Hippocampal formation (tissue), 2 donors: ENCODE results near the gene FBLN2.

Experiments
- DNase-seq, 2 donors: peaks; one replicate each; lab custom pipeline; 2025; lab: John Stamatoyannopoulos, UW

The FBLN2 gene

DNA sequence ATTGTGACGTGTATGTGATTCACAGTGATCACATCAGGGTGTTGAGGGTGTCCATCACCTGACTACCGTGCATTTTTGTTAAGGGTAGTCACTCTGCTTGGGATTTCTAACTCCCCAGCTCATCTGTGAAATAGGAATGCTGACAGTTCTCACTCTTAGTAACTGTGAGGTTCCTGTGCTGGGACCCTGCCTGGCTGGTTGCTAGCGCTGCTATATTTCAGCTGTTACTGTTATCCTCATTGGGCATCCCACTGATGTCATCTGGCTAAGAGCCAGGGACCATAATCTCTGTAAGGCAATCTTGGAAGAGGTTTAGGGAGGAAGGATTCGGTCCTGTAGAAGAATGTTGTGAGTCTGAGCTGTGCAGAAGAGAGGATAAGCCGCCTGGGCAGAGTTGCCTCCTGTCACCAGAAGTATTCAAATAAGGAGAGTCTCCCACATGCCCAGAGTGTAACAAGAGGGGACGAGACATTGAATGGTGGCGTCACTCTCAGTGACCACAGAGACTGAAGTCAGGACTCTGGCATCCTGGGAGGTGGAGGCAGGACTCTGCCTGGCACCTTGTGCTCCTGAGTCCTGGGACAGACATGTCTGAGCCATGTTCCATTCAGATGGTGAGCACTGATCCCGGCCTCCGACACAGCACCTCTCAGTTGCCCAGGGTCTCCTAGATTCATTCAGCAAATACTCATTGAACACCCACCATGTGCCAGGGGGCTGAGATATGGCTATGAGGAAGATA, 52.2 kb downstream of the FBLN2 start:
- DNase-seq = no peak

GRCh38 chr3:13601692-13602080, 52.8 kb downstream of the FBLN2 start:
- DNase-seq = no peak

DNA sequence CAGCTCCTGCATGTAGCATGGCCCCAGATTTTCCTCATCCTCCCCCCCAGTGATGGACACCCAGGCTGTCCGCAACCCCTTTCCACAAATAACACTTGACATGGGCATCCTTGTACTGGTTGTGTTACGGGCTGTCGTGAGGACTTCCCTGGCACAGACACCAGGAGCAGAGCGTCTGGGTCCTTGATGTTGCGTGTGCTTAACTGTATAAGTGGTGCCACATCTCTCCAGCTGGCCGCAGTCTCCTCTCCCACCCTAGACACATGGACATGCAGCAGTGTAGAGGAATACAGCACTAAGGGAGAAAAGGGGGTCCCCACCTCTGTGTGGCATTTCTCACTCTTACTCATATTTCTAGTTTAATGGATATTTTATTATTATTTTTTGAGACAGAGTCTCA, 56.6 kb downstream of the FBLN2 start:
- no peak for DNase-seq

GRCh38 chr3:13607821-13608597, 59.1 kb downstream of the FBLN2 start:
- DNase-seq = no peak

GRCh38 chr3:13608969-13609725, 60.2 kb downstream of the FBLN2 start:
- DNase-seq = no peak

DNA sequence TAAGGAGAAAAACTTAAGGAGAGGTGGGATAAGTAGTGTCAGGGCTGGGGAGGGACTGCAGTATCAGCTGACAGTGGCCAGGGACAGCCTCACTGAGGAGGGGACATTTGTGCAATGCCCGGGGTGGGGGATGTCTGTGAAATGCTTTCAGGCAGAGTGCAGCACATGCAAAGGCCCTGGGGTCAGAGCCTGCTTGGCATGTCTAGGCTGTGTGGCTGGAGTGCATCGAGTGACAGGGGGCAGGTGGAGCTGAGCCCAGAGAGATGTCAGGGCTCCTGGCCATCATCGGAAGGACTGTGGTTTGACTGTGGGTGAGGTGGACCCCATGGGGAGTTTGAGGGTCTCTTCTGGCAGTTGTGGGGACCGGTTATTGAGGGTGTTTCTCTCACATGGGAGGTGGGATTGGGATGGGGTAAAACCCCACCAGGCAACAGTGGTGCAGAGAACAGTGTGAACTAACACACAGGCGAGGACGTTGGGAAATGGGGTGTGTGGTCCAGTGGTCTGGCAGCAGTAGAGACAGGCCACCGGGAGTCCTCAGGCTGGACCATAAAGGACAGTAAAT, 61.2 kb downstream of the FBLN2 start:
- no peak for DNase-seq

GRCh38 chr3:13611221-13611620, 62.3 kb downstream of the FBLN2 start:
- no peak for DNase-seq

- DNase-seq = no peak
These were observed 63.9 kb downstream of the FBLN2 start for GRCh38 chr3:13612829-13613228.

- no peak for DNase-seq
These were observed 64.6 kb downstream of the FBLN2 start for GRCh38 chr3:13613343-13614190.

DNA sequence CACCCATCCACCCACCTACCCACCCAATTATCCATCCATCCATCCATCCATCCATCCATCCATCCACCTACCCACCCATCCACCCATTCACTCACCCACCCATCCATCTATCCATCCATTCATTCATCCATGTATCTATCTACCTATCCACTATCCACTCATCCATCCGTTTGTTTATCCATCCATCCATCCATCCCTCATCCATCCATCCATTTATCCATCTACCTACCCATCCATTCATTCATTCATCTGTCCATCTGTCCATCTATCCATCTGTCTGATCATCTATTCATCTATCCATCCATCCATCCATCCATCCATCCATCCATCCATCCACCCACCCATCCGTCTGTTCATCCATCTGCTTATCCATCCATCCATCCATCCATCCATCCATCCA, 65.7 kb downstream of the FBLN2 start:
- no peak for DNase-seq

DNA sequence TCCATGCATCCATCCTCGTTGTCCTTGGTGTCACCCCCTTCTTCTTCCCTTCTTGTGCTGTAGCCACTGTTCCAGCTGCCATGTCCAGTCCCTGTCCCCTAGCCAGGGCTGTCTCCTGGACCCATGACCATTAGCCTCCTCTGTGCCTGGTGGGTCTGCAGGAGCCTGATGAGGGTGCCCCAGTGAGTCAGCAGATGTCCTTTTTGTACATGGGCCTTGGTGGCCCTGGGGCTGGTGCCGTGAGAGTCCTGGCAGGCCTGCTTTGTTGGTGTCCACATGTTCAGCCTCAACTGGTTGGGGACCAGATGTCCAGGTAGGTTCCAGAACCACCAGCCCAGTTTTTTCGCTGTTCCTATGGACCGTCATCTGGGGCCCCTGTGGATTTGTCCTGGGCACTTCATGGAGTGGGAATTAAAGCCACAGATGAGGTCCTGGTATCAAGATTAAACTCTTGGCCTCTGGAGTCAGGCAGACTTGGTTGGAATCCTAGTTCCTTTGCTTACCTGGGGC, 66.1 kb downstream of the FBLN2 start:
- no peak for DNase-seq

GRCh38 chr3:13616359-13616758, 67.4 kb downstream of the FBLN2 start:
- DNase-seq = no peak

DNA sequence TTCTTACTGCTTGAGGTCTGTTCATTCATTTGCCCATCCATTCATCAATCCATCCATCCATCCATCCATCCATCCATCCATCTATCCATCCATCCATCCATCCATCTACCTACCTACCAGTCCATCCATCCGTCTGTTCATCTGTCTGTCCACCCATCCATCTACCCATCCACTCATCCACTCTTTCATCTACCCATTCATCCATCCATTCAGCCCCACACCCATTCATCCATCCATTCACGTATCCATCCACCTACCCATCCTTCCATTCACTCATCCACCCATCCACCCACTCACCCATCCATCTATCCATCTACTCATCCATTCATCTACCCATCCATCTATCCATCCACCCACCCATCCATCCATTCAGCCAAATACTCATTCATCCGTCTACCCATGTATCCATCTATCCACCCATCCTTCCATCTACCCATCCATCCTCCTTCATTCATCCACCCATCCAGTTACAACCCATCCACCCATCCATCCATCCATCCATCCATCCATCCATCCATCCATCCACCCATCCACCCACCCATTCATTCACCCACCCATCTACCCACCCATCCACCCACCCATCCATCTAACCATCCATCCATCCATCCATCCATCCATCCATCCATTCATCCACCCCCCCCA, 68.3 kb downstream of the FBLN2 start:
- no peak for DNase-seq

- DNase-seq = no peak
These were observed 69.1 kb downstream of the FBLN2 start for GRCh38 chr3:13617981-13618380.

GRCh38 chr3:13618836-13619235, 69.9 kb downstream of the FBLN2 start:
- DNase-seq = no peak

DNA sequence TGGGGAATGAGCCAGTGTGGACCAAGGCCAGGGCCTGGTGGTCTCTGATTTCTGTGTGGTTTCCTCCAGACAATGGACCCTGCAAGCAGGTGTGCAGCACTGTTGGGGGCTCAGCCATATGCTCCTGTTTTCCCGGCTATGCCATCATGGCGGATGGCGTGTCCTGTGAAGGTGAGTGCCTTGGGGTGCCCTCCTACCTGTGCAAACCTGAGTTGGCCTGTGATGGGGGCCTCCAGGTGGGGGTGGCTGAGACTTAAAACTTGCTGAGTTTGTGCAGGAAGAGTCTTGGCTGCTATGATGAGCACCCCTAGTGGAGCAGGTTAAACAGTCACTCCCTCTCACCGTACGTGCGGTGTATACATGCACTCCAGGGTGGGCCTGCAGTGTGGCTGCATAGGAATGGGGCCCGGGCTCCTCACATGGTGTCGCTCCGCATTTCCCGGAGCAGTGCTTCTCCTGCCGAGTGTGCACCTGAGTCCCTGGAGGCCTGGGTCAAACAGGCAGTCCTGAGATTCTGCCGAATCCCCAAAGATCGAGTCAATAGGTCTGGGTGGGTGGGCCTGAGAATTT, 70.8 kb downstream of the FBLN2 start:
- no peak for DNase-seq

DNA sequence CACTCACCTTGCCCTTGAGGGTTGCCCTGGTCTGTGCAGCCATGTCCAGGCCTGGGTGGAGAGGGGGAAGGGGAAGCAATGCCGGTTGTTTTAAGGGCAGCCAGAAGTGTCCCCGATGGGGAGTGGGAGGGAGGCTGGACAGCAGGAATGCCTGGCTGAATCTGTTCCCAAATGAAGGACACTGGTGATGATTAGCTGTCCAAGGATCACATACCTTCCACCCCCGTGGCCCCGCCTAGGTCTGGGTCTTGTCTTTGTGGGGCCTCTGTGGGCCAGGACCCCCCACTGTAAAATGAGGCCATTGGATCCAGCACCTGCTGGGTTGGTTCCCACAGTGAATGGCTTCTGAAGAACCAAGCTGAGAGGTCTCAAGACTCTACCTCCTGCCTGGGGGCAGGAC, 71.4 kb downstream of the FBLN2 start:
- DNase-seq = no peak

- DNase-seq = no peak
These were observed 71.9 kb downstream of the FBLN2 start for GRCh38 chr3:13620776-13621365.

DNA sequence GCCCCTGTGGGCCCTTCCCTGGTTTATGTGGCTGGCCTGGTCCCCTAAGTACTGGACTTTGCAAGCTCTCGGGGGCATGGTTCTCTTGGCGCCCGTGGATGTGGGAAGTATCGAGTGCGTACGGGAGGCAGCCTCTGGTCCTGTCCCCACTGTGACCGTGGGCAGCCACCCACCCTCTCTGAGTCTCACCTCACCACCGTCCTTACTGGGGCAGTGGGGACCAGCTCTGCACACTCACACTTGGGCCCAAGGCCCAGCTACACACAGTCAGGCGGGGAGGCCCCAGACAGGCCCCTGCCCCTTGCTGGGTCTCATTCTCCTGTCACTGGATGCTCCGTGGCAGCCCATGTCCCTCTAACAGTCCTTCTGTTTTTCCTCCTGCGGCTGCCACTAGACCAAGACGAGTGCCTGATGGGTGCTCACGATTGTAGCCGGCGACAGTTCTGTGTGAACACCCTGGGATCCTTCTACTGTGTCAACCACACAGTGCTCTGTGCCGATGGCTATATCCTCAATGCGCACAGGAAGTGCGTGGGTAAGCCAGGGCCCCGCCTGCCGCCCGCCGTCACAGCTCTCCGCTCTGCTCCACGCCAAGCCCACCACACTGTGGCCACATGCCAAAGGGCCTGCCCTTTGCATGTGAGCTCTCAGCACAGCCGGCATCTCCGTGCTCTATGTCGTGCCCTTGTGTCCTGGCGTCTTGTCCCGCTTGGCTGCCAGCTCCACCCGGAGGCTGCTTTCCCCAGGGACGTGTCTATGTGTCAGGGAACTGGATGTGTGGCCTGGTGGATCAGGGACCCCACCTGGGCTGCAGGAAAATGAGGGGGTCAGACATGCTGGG, 72.7 kb downstream of the FBLN2 start:
- DNase-seq = no peak
